Uterus (tissue), 2 donors: ENCODE results near the gene TRAF3.

Experiments used
- CTCF ChIP-seq, 4 experiments: fragments of 200-600 bp in 2 of 4; fragments of 450-650 bp in 2 of 4; sonication (generic) in 2 of 4; IDR thresholded peaks; one replicate each; pipeline ENCODE4 v1.5.1; 2016 to 2019; ENCODE audit warnings: antibody characterized with exemption in 4 of 4, mild to moderate bottlenecking in 2 of 4, moderate library complexity in 1 of 4
- POLR2A ChIP-seq, 2 donors: fragments of 450-650 bp; IDR thresholded peaks; one replicate each; pipeline ENCODE4 v1.6.1; 2016; ENCODE audit warnings: antibody characterized with exemption in 2 of 2, mild to moderate bottlenecking in 1 of 2, moderate library complexity in 1 of 2

DNA sequence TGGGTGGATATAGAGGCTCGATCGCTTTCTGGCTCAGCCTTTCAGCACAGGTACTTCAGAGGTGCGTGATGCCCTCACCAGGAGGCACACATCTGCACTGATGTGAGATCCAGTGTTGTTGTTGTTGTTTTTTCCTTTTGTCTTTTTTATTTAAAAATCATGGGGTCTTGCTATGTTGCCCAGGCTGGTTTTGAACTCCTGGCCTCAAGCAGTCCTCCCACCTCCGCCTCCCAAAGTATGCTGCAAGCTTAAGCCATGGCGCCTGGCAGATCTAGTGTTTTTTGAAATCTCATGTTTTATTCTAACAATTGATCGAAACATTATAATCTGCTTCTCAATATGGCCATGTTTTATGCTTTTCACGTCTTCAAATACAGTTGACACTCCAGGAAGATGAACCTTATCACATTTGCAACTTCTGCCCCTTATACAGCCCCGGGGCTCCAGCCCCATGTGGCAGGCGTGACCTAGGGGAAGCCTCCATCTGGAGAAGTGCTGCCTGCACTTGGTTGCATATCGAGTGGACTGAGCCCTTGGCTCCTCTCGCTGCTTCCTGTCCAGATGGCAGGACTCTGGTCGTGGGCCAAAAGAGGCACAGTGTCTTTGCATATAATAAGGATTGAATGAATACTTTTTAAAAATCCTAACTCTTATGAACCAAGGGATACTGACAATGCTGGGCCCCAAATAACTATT, 71.7 kb downstream of the TRAF3 start:
- no peak for TF ChIP-seq CTCF (IDR thresholded peaks at IDR 0.05)
- no peak for TF ChIP-seq POLR2A (IDR thresholded peaks at IDR 0.05)
